Suprapubic skin (tissue), 4 donors: ENCODE results near the gene FAT2.

Experiments used
- EP300 ChIP-seq: sonication (generic); formaldehyde crosslinking; IDR thresholded peaks from one replicate; pipeline ENCODE4 v1.6.1; 2017; ENCODE audit warnings: antibody characterized with exemption
- POLR2A ChIP-seq, 2 donors: fragments of 450-650 bp; IDR thresholded peaks; one replicate each; pipeline ENCODE4 v1.6.1; 2017; ENCODE audit warnings: antibody characterized with exemption in 2 of 2, mild to moderate bottlenecking in 2 of 2, moderate library complexity in 2 of 2
- POLR2AphosphoS5 ChIP-seq, 3 donors: sonication (generic); formaldehyde crosslinking; IDR thresholded peaks; one replicate each; pipeline ENCODE4 v1.6.1; 2017; ENCODE audit warnings: antibody characterized with exemption in 3 of 3
- TF ChIP-seq, protein P1 (sequence below), 2 donors: fragments of 200-600 bp in 1 of 2; fragments of 450-650 bp in 1 of 2; sonication (generic) in 1 of 2; IDR thresholded peaks; one replicate each; pipeline ENCODE4 v1.5.1; 2016 to 2019; ENCODE audit warnings: antibody characterized with exemption in 2 of 2, mild to moderate bottlenecking in 1 of 2, moderate library complexity in 1 of 2

DNA sequence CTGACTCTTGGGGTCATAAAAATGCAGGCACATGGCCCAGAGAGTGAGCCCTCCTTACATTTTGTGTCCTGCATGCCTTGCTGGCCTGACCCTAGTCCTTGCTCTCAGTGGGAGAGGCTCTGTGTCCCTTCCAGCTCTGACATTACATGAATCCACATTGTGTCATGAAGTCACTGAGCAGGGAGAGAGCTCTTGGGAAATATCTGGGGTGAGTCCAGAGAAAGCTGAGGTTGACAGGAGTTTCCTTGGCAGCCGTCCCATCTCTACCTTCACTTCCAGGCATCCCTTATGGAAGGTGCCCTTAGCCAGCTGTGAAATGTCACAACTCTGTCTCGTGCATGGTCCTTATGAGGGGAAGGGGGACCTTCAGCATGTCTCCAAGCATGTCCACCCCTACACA, 41.0 kb downstream of the FAT2 start:
- TF ChIP-seq, protein P1, sequence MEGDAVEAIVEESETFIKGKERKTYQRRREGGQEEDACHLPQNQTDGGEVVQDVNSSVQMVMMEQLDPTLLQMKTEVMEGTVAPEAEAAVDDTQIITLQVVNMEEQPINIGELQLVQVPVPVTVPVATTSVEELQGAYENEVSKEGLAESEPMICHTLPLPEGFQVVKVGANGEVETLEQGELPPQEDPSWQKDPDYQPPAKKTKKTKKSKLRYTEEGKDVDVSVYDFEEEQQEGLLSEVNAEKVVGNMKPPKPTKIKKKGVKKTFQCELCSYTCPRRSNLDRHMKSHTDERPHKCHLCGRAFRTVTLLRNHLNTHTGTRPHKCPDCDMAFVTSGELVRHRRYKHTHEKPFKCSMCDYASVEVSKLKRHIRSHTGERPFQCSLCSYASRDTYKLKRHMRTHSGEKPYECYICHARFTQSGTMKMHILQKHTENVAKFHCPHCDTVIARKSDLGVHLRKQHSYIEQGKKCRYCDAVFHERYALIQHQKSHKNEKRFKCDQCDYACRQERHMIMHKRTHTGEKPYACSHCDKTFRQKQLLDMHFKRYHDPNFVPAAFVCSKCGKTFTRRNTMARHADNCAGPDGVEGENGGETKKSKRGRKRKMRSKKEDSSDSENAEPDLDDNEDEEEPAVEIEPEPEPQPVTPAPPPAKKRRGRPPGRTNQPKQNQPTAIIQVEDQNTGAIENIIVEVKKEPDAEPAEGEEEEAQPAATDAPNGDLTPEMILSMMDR (IDR thresholded peaks at IDR 0.05) = no peak
- TF ChIP-seq POLR2A (IDR thresholded peaks at IDR 0.05) (no peak), POLR2AphosphoS5 (IDR thresholded peaks at IDR 0.05) (no peak), EP300 (no peak)
